Sigmoid colon (tissue), 7 donors: ENCODE measurements around the gene TLR9. TPM values are rescaled to one million over a fixed set of nuclear protein-coding genes. Genes with fewer than 3 reads are reported as not detected.

ENCODE experiments used
- DNase-seq: peaks from one replicate; pipeline ENCODE4 v3.0.0-alpha.2; 2019
- H3K27ac ChIP-seq, 4 donors: fragments of 200-600 bp; sonication (generic); one replicate each; pipeline ENCODE4 v1.5.1; 2016 to 2019; ENCODE audit warnings: mild to moderate bottlenecking in 1 of 4
- H3K27me3 ChIP-seq, 3 donors: fragments of 200-600 bp; sonication (generic); one replicate each; pipeline ENCODE4 v1.5.1; 2019; ENCODE audit warnings: mild to moderate bottlenecking in 1 of 3
- H3K36me3 ChIP-seq, 4 donors: fragments of 200-600 bp; sonication (generic); one replicate each; pipeline ENCODE4 v1.5.1; 2016 to 2019
- H3K4me1 ChIP-seq, 4 donors: fragments of 200-600 bp; sonication (generic); one replicate each; pipeline ENCODE4 v1.5.1; 2017 to 2019
- H3K4me3 ChIP-seq, 4 donors: fragments of 200-600 bp; sonication (generic); one replicate each; pipeline ENCODE4 v1.5.1; 2017 to 2019; ENCODE audit warnings: mild to moderate bottlenecking in 2 of 4, moderate library complexity in 1 of 4
- H3K9me3 ChIP-seq, 4 donors: fragments of 200-600 bp in 3 of 4; sonication (generic) in 3 of 4; one replicate each; pipeline versions ENCODE4 v1.5.1 to v1.6.1; 2013 to 2019
- CTCF ChIP-seq, 4 experiments: fragments of 450-650 bp in 3 of 4; fragments of 200-600 bp in 1 of 4; IDR thresholded peaks; one replicate each; pipeline ENCODE4 v1.5.1; 2016 to 2019; ENCODE audit warnings: antibody characterized with exemption in 4 of 4, mild to moderate bottlenecking in 3 of 4, moderate library complexity in 2 of 4
- EP300 ChIP-seq, 4 donors: sonication (generic); formaldehyde crosslinking; IDR thresholded peaks; one replicate each; pipeline ENCODE4 v1.6.1; 2017; ENCODE audit warnings: antibody characterized with exemption in 4 of 4
- POLR2A ChIP-seq, 2 donors: fragments of 450-650 bp; IDR thresholded peaks; one replicate each; pipeline ENCODE4 v1.6.1; 2016; ENCODE audit warnings: antibody characterized with exemption in 2 of 2, mild to moderate bottlenecking in 2 of 2, moderate library complexity in 2 of 2
- POLR2AphosphoS5 ChIP-seq, 4 donors: sonication (generic); formaldehyde crosslinking; IDR thresholded peaks; one replicate each; pipeline ENCODE4 v1.6.1; 2017; ENCODE audit warnings: antibody characterized with exemption in 4 of 4
- WGBS, 2 donors: extraction: QIAGEN DNeasy Blood & Tissue Kit; methylation state at CpG; one replicate each; pipeline ENCODE4 v1.1.7; 2013; 5-methylcytosine and 5-hydroxymethylcytosine counted together
- intact Hi-C: fragments of 100-400 bp; cut with DNase I; formaldehyde crosslinking; loops from one replicate; pipeline ENCODE4 v1.15.1; 2023
- polyA plus RNA-seq, 3 donors: library from polyadenylated mRNA; stranded (reverse); fragments of 200-250 nt; gene quantifications; one replicate each; pipeline ENCODE4 v1.2.3, GENCODE V29; 2013
- total RNA-seq, 4 donors: library from RNA; depleted of rRNA; stranded (reverse); fragments of >200 nt; gene quantifications; one replicate each; pipeline ENCODE4 v1.1.0, GENCODE V29; 2016
- donor health status: healthy with polysubstance abuse.
- donor health status: Bipolar disorder and iron deficiency.
- donor health status: healthy.

Gene TLR9
- total and polyA plus RNA-seq, 7 donors = 0.54 to 0.98 (median 0.55) TPM; not detected in 4

GRCh38 chr3:52226229-52226817 lies 878 bp upstream of the TLR9 start:
- H3K27ac ChIP-seq = no peak overlapping the region
- no peaks in the 10 kb centered on the region for H3K9me3 ChIP-seq
- H3K27me3 ChIP-seq = no peaks in the 10 kb centered on the region
- 64 to 91% methylated on average over 5 of the region's 5 CpGs for WGBS, 2 donors
- peaks cover 26 to 43% (median 33%) of the 10 kb centered on the region in 4 donors for H3K36me3 ChIP-seq
- H3K4me3 ChIP-seq = no peak overlapping the region
- peaks cover 0 to 1% (median 0%) of the 10 kb centered on the region in 4 donors for H3K4me1 ChIP-seq
- no peak for TF ChIP-seq CTCF (IDR thresholded peaks at IDR 0.05)
- TF ChIP-seq EP300 (IDR thresholded peaks at IDR 0.05) = no peak
- TF ChIP-seq POLR2AphosphoS5 (IDR thresholded peaks at IDR 0.05) = no peak
- TF ChIP-seq POLR2A (IDR thresholded peaks at IDR 0.05) = no peak
- intact Hi-C loops = no loop called here
- DNase-seq = no peak

- intact Hi-C loops = no loop called here
- no peak for TF ChIP-seq CTCF (IDR thresholded peaks at IDR 0.05)
- no peak for TF ChIP-seq POLR2A (IDR thresholded peaks at IDR 0.05)
- TF ChIP-seq EP300 (IDR thresholded peaks at IDR 0.05) = no peak
- TF ChIP-seq POLR2AphosphoS5 (IDR thresholded peaks at IDR 0.05) = no peak
Observed at GRCh38 chr3:52223449-52224408, 1.7 kb downstream of the TLR9 start.

GRCh38 chr3:52222319-52223221 lies 2.9 kb downstream of the TLR9 start:
- Histone ChIP-seq H3K36me3 (peaks cover 0 to 6% (median 0%) of the 10 kb centered on the region in 4 donors), H3K4me3 (no peak overlapping the region), H3K9me3 (no peaks in the 10 kb centered on the region), H3K27me3 (no peaks in the 10 kb centered on the region), H3K27ac (no peak overlapping the region), H3K4me1 (peaks cover 0 to 16% (median 4%) of the 10 kb centered on the region in 4 donors)
- intact Hi-C loops = no loop called here
- DNase-seq = no peak
- WGBS, 2 donors = 92% methylated on average over 41 of the region's 41 CpGs
- no peak for TF ChIP-seq POLR2A (IDR thresholded peaks at IDR 0.05)
- no peak for TF ChIP-seq CTCF (IDR thresholded peaks at IDR 0.05)
- TF ChIP-seq EP300 (IDR thresholded peaks at IDR 0.05) = no peak
- no peak for TF ChIP-seq POLR2AphosphoS5 (IDR thresholded peaks at IDR 0.05)

More at GRCh38 chr3:52223449-52224408, 1.7 kb downstream of the TLR9 start:
- Histone ChIP-seq H3K4me1 (peaks cover 0 to 8% (median 2%) of the 10 kb centered on the region in 4 donors), H3K27me3 (no peaks in the 10 kb centered on the region), H3K27ac (no peak overlapping the region), H3K9me3 (no peaks in the 10 kb centered on the region), H3K36me3 (peaks cover 3 to 17% (median 7%) of the 10 kb centered on the region in 4 donors), H3K4me3 (no peak overlapping the region)
- WGBS, 2 donors = 93 to 96% methylated on average over 32 of the region's 32 CpGs
- no peak for DNase-seq

GRCh38 chr3:52221563-52222318 lies 3.7 kb downstream of the TLR9 start:
- no peak for TF ChIP-seq POLR2A (IDR thresholded peaks at IDR 0.05)
- TF ChIP-seq EP300 (IDR thresholded peaks at IDR 0.05) = no peak
- no peak for TF ChIP-seq CTCF (IDR thresholded peaks at IDR 0.05)
- TF ChIP-seq POLR2AphosphoS5 (IDR thresholded peaks at IDR 0.05) = no peak
- H3K27me3 ChIP-seq = no peaks in the 10 kb centered on the region
- no peak for DNase-seq
- H3K27ac ChIP-seq = no peak overlapping the region
- H3K9me3 ChIP-seq = no peaks in the 10 kb centered on the region
- WGBS, 2 donors = 84 to 90% methylated on average over 34 of the region's 34 CpGs
- no peaks in the 10 kb centered on the region for H3K36me3 ChIP-seq
- H3K4me1 ChIP-seq = peaks cover 0 to 24% (median 12%) of the 10 kb centered on the region in 4 donors
- intact Hi-C loops = no loop called here
- no peak overlapping the region for H3K4me3 ChIP-seq
